Dermis lymphatic vessel endothelial cell (primary cell): Measurements from ENCODE around the gene HMG20A. TPM values are rescaled to one million over a fixed set of nuclear protein-coding genes. Genes with fewer than 3 reads are reported as not detected.

Source experiments
- total RNA-seq: library from RNA; depleted of rRNA; stranded (reverse); fragments of >200 nt; gene quantifications from 2 replicates; pipeline ENCODE4 v1.2.1, GENCODE V29; 2014

Gene HMG20A
- 32.1 and 35.5 TPM in 2 replicates for total RNA-seq

DNA sequence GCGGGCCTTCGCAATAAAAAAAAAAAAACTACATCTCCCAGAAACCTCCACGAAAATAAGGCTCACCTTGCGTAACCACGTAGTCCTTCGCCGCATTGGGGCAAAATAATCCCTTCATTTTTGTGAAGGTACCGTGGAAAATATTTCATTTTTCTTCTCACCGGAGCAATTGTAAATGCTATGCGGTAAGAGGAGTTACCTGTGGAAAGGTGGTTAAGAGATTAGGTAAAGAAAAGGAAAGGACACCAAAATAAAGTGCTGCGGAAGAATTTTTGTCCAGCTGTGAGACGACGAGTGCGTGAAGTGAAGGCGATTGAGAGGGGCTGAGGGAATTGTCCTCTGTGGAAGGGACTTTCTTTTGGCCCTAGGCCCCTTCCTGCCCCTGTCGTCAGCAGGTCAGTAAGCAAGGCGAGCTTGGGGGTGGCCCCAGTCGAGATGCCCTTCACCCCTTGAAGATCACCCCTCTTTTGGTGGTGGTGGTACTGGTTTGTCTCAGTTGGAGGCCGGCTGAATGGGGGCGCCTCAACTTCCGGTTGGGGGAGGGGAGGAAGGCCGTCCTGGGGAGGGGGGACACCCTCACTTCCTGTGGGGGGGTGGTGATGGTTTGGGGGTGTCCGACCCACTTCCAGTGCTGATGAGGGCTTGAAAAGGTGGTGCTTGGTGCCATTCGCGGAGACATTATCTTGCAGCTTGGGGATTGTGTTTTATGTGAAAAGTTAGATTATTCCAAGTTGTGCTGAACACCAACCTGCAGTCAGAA is at the start of gene HMG20A:
HMG20A (plus strand) TSS at position 279 of the 760 bp plus-strand sequence. CDS start 37,520 bp downstream, outside the sequence.

GRCh38 chr15:77419836-77420609 is 665 bp upstream of the HMG20A start, which contains the start of gene PEAK1:
TSS of gene PEAK1 (minus strand) at chr15:77420104. CDS start at chr15:77181926, 238,178 bp downstream.

Other genes starting within 250 kb of the HMG20A start
- 76.3 and 81.8 TPM in 2 replicates for gene PEAK1, start 784 bp upstream of the HMG20A start, total RNA-seq
- 0.09 and 0.33 TPM in 2 replicates for gene LINGO1, start 212.0 kb downstream of the HMG20A start, total RNA-seq